SK-N-SH (cell line): ENCODE results near the gene SYNJ2. TPM values are rescaled to one million over a fixed set of nuclear protein-coding genes. Genes with fewer than 3 reads are reported as not detected.

Experiments used
- CTCF ChIA-PET: fragments of 300-600, 350-600 bp; formaldehyde crosslinking; extraction: SDS; loops from one replicate; lab custom pipeline; 2021; lab: Yijun Ruan, JAX
- POLR2A ChIA-PET: fragments of 350-600 bp; sonication (Branson Sonifier 250); formaldehyde crosslinking; extraction: SDS; loops from one replicate; lab custom pipeline; 2020; ENCODE audit warnings: antibody characterized with exemption, inconsistent platforms; lab: Yijun Ruan, JAX
- DNase-seq: peaks from one replicate; pipeline ENCODE4 v3.0.0; 2012
- H2AFZ ChIP-seq: fragments of 200-600 bp; sonication (generic); 2 replicates; pipeline ENCODE4 v1.8.1; 2016; ENCODE audit warnings: antibody characterized with exemption, mild to moderate bottlenecking, low read depth
- H3F3A ChIP-seq: fragments of 200-600 bp; sonication (generic); replicated peaks from 2 replicates; pipeline ENCODE3; 2016; ENCODE audit warnings: antibody characterized with exemption, mild to moderate bottlenecking; ENCODE audit not compliant: insufficient read depth
- H3K27ac ChIP-seq, 2 experiments: fragments of 200-500 bp in 1 of 2; fragments of 200-600 bp in 1 of 2; sonication (Bioruptor generic) in 1 of 2; sonication (generic), shearing (Covaris generic) in 1 of 2; 2 replicates each; pipeline versions ENCODE4 v1.5.1 to v1.6.1; 2014 to 2016; ENCODE audit warnings: low read depth in 2 of 2, inconsistent platforms in 1 of 2, low read length in 1 of 2, mild to moderate bottlenecking in 1 of 2, mixed read lengths in 1 of 2
- H3K27me3 ChIP-seq: fragments of 200-600 bp; sonication (generic), shearing (Covaris generic); 2 replicates; pipeline ENCODE4 v1.6.1; 2016; ENCODE audit warnings: mixed run types; ENCODE audit not compliant: insufficient read depth
- H3K36me3 ChIP-seq, 2 experiments: fragments of 200-500 bp in 1 of 2; fragments of 200-600 bp in 1 of 2; sonication (Bioruptor generic) in 1 of 2; sonication (generic) in 1 of 2; replicated peaks in 1 of 2; 2 replicates each; pipeline versions ENCODE3 to v1.5.1; 2014 to 2016; ENCODE audit warnings: low read length in 1 of 2, mild to moderate bottlenecking in 1 of 2; ENCODE audit not compliant: insufficient read depth in 2 of 2, control insufficient read depth in 1 of 2
- H3K4me1 ChIP-seq, 2 experiments: fragments of 200-500 bp in 1 of 2; fragments of 200-600 bp in 1 of 2; sonication (Bioruptor generic) in 1 of 2; sonication (generic), shearing (Covaris generic) in 1 of 2; 2 replicates each; pipeline versions ENCODE4 v1.5.1 to v1.6.1; 2014 to 2016; ENCODE audit warnings: low read depth in 1 of 2, low read length in 1 of 2, mixed run types in 1 of 2; ENCODE audit not compliant: insufficient read depth in 2 of 2, control insufficient read depth in 1 of 2
- H3K4me2 ChIP-seq: fragments of 200-600 bp; sonication (generic), shearing (Covaris generic); 2 replicates; pipeline ENCODE4 v1.6.1; 2017; ENCODE audit warnings: mixed run types
- H3K4me3 ChIP-seq, 2 experiments: fragments of 200-500 bp in 1 of 2; fragments of 200-600 bp in 1 of 2; sonication (Bioruptor generic) in 1 of 2; sonication (generic), shearing (Covaris generic) in 1 of 2; 2 replicates each; pipeline versions ENCODE4 v1.5.1 to v1.8.1; 2014 to 2016; ENCODE audit warnings: low read depth in 2 of 2, inconsistent platforms in 1 of 2, low read length in 1 of 2, mild to moderate bottlenecking in 1 of 2, mixed read lengths in 1 of 2, moderate library complexity in 1 of 2
- H3K79me2 ChIP-seq: fragments of 200-600 bp; sonication (generic); 2 replicates; pipeline ENCODE4 v1.8.1; 2017; ENCODE audit warnings: mild to moderate bottlenecking; ENCODE audit not compliant: insufficient read depth
- H3K9ac ChIP-seq: fragments of 200-600 bp; sonication (generic); 2 replicates; pipeline ENCODE4 v1.6.1; 2017; ENCODE audit warnings: mixed run types
- H3K9me2 ChIP-seq: fragments of 200-600 bp; sonication (generic); 2 replicates; pipeline ENCODE4 v1.6.1; 2017; ENCODE audit warnings: mixed run types
- H3K9me3 ChIP-seq: fragments of 200-600 bp; sonication (generic); 2 replicates; pipeline ENCODE4 v1.6.1; 2017; ENCODE audit warnings: mixed run types, mild to moderate bottlenecking, moderate library complexity
- H4K20me1 ChIP-seq: fragments of 200-600 bp; sonication (generic); 2 replicates; pipeline ENCODE4 v1.6.1; 2017; ENCODE audit warnings: mild to moderate bottlenecking, mixed run types; ENCODE audit not compliant: insufficient read depth
- CHD2 ChIP-seq: fragments of 150-350 bp; IDR thresholded peaks from 2 replicates; pipeline ENCODE4 v1.6.1; 2018; ENCODE audit warnings: low read length; ENCODE audit not compliant: partially characterized antibody
- CTCF ChIP-seq: fragments of 200-600 bp; sonication (generic); IDR thresholded peaks from 2 replicates; pipeline ENCODE4 v1.6.1; 2017; ENCODE audit warnings: antibody characterized with exemption, mild to moderate bottlenecking, moderate library complexity
- ELF1 ChIP-seq: IDR thresholded peaks from 2 replicates; pipeline ENCODE4 v1.4.0; 2012
- EP300 ChIP-seq, 2 experiments: IDR thresholded peaks; 2 replicates each; pipeline versions ENCODE4 v1.4.0 to v1.6.1; 2012; ENCODE audit warnings: borderline replicate concordance in 1 of 2, low read depth in 1 of 2, low read length in 1 of 2
- GABPA ChIP-seq: IDR thresholded peaks from 2 replicates; pipeline ENCODE4 v1.4.0; 2012; ENCODE audit warnings: low read depth, mild to moderate bottlenecking
- MEF2A ChIP-seq: IDR thresholded peaks from 2 replicates; pipeline ENCODE4 v1.4.0; 2012; ENCODE audit warnings: low read depth, borderline replicate concordance
- MXI1 ChIP-seq: IDR thresholded peaks from 2 replicates; pipeline ENCODE4 v1.6.1; 2012; ENCODE audit warnings: mild to moderate bottlenecking, low read depth, low read length, improper control_type of control experiment
- NFIC ChIP-seq: IDR thresholded peaks from 2 replicates; pipeline ENCODE4 v1.4.0; 2012; ENCODE audit warnings: borderline replicate concordance
- NRF1 ChIP-seq: IDR thresholded peaks from 2 replicates; pipeline ENCODE4 v1.6.1; 2012; ENCODE audit warnings: low read depth, mild to moderate bottlenecking, low read length
- RAD21 ChIP-seq: IDR thresholded peaks from 2 replicates; pipeline ENCODE4 v1.6.1; 2012; ENCODE audit warnings: mild to moderate bottlenecking, low read length
- RCOR1 ChIP-seq: fragments of 150-350 bp; IDR thresholded peaks from 2 replicates; pipeline ENCODE4 v1.6.1; 2017; ENCODE audit warnings: antibody characterized with exemption, low read length
- RFX5 ChIP-seq: IDR thresholded peaks from 2 replicates; pipeline ENCODE4 v1.6.1; 2012; ENCODE audit warnings: mild to moderate bottlenecking, improper control_type of control experiment, low read length
- SMC3 ChIP-seq: IDR thresholded peaks from 2 replicates; pipeline ENCODE4 v1.6.1; 2012; ENCODE audit warnings: low read depth, low read length, improper control_type of control experiment
- TAF1 ChIP-seq: IDR thresholded peaks from 2 replicates; pipeline ENCODE4 v1.6.1; 2012; ENCODE audit warnings: low read depth, mild to moderate bottlenecking, low read length, moderate library complexity, borderline replicate concordance
- USF1 ChIP-seq: IDR thresholded peaks from 2 replicates; pipeline ENCODE4 v1.4.0; 2012; ENCODE audit warnings: low read depth, borderline replicate concordance
- USF2 ChIP-seq: fragments of 150-350 bp; IDR thresholded peaks from 2 replicates; pipeline ENCODE4 v1.6.1; 2017; ENCODE audit warnings: antibody characterized with exemption, low read length, low read depth, borderline replicate concordance
- ZBTB33 ChIP-seq: IDR thresholded peaks from 2 replicates; pipeline ENCODE4 v1.4.0; 2012; ENCODE audit warnings: low read depth, borderline replicate concordance
- WGBS: methylation state at CpG from one replicate; pipeline ENCODE4 v1.1.6; 2017; ENCODE audit warnings: low lambda C conversion rate; 5-methylcytosine and 5-hydroxymethylcytosine counted together
- polyA plus RNA-seq, 3 experiments: library from polyadenylated mRNA; depleted of rRNA; stranded (reverse); fragments of >200 nt; gene quantifications; 2 replicates each; pipeline ENCODE4 v1.2.3, GENCODE V29; 2012

The SYNJ2 gene
- polyA plus RNA-seq, 1 of the 3 experiments (the other 2 are of a cell fraction), result 40.0 TPM

GRCh38 chr6:158061709-158062461, 80.2 kb downstream of the SYNJ2 start:
- no peak overlapping the region for H3K4me3 ChIP-seq
- CTCF ChIA-PET, result interaction anchor here (0.8 to 4.3 kb wide), 5 partner anchors 9 to 305 kb away, joined by 3 to 35 read pairs (median 7); no protein-coding TSS in a partner anchor
- H3K9ac ChIP-seq, result no peak overlapping the region
- no peaks in the 10 kb centered on the region for H3K9me3 ChIP-seq
- no peaks in the 10 kb centered on the region for H3K9me2 ChIP-seq
- POLR2A ChIA-PET, result no interaction called here
- DNase-seq, result no peak
- H2AFZ ChIP-seq, result no peak overlapping the region
- H4K20me1 ChIP-seq, result no peaks in the 10 kb centered on the region
- TF ChIP-seq ZBTB33, result no peak
- no peak for TF ChIP-seq RFX5
- no peak for TF ChIP-seq NFIC
- TF ChIP-seq TAF1, result no peak
- no peak for TF ChIP-seq ELF1
- TF ChIP-seq USF1, result no peak
- TF ChIP-seq SMC3, result no peak
- TF ChIP-seq CHD2, result no peak
- no peak for TF ChIP-seq MEF2A
- no peak for TF ChIP-seq CTCF
- no peaks in the 10 kb centered on the region for H3K27me3 ChIP-seq
- peaks cover 43% of the 10 kb centered on the region for H3F3A ChIP-seq
- WGBS, result 96% methylated on average over 29 of the region's 29 CpGs
- peaks cover 37 to 62% of the 10 kb centered on the region in 2 experiments for H3K36me3 ChIP-seq
- no peak overlapping the region for H3K4me2 ChIP-seq
- H3K27ac ChIP-seq, result peak overlapping the region in 1 of 2 experiments; percentile 99; a peak in 3 of 4 replicates
- H3K79me2 ChIP-seq, result peaks cover 29% of the 10 kb centered on the region
- peaks cover 14 to 31% of the 10 kb centered on the region in 2 experiments; a peak in 3 of 4 replicates for H3K4me1 ChIP-seq

- POLR2A ChIA-PET, result no interaction called here
- H4K20me1 ChIP-seq, result no peaks in the 10 kb centered on the region
- H3K27ac ChIP-seq, result peak overlapping the region in 1 of 2 experiments; percentile 18; a peak in 1 of 4 replicates
- peaks cover 24% of the 10 kb centered on the region for H3K79me2 ChIP-seq
- WGBS, result 97% methylated on average over 11 of the region's 11 CpGs
- no peak overlapping the region for H2AFZ ChIP-seq
- no peak overlapping the region for H3K4me2 ChIP-seq
- H3K4me3 ChIP-seq, result no peak overlapping the region
- H3K9me2 ChIP-seq, result no peaks in the 10 kb centered on the region
- peaks cover 41% of the 10 kb centered on the region for H3F3A ChIP-seq
- no peaks in the 10 kb centered on the region for H3K9me3 ChIP-seq
- no peak for DNase-seq
- peaks cover 14 to 33% of the 10 kb centered on the region in 2 experiments; a peak in 3 of 4 replicates for H3K4me1 ChIP-seq
- H3K36me3 ChIP-seq, result peaks cover 37 to 57% of the 10 kb centered on the region in 2 experiments
- no peaks in the 10 kb centered on the region for H3K27me3 ChIP-seq
- H3K9ac ChIP-seq, result no peak overlapping the region
- CTCF ChIA-PET, result interaction anchor here (3.5 to 4.3 kb wide), 2 partner anchors 8 to 307 kb away, joined by 14 to 35 read pairs; no protein-coding TSS in a partner anchor
- TF ChIP-seq USF2 (no peak), GABPA (no peak), ZBTB33 (no peak), EP300 (IDR thresholded peaks at IDR 0.05; ENCODE audit: borderline replicate concordance in 1 of 2, low read depth in 1 of 2, low read length in 1 of 2) (no peak), USF1 (no peak), NRF1 (no peak), TAF1 (no peak), MEF2A (no peak), RCOR1 (no peak), MXI1 (no peak), RAD21 (no peak)
Observed at GRCh38 chr6:158063736-158064135, 82.1 kb downstream of the SYNJ2 start.
